AG04449 (cell line): ENCODE data around the gene MSRB1.

Source experiments
- CTCF ChIA-PET: fragments of 350-600 bp; formaldehyde crosslinking; extraction: SDS; loops from one replicate; lab custom pipeline; 2021; ENCODE audit warnings: antibody characterized with exemption; lab: Yijun Ruan, JAX
- POLR2A ChIA-PET: fragments of 400-600, 350-600 bp; formaldehyde crosslinking; extraction: SDS; loops from one replicate; lab custom pipeline; 2020; ENCODE audit warnings: antibody characterized with exemption, inconsistent platforms; lab: Yijun Ruan, JAX
- DNase-seq: peaks from one replicate; pipeline ENCODE4 v3.0.0-alpha.2; 2010; ENCODE audit warnings: low read depth, low spot score
- H3K4me3 ChIP-seq: 2 replicates; pipeline ENCODE4 v1.5.1; 2011; ENCODE audit warnings: low read depth, mild to moderate bottlenecking, control low read depth, low read length
- CTCF ChIP-seq: IDR thresholded peaks from one replicate; pipeline ENCODE4 v1.5.1; 2011; ENCODE audit warnings: mild to moderate bottlenecking, moderate library complexity, low read length, control low read depth, inconsistent platforms; ENCODE audit not compliant: insufficient read depth; ENCODE audit errors: missing control alignments

MSRB1 gene

DNA sequence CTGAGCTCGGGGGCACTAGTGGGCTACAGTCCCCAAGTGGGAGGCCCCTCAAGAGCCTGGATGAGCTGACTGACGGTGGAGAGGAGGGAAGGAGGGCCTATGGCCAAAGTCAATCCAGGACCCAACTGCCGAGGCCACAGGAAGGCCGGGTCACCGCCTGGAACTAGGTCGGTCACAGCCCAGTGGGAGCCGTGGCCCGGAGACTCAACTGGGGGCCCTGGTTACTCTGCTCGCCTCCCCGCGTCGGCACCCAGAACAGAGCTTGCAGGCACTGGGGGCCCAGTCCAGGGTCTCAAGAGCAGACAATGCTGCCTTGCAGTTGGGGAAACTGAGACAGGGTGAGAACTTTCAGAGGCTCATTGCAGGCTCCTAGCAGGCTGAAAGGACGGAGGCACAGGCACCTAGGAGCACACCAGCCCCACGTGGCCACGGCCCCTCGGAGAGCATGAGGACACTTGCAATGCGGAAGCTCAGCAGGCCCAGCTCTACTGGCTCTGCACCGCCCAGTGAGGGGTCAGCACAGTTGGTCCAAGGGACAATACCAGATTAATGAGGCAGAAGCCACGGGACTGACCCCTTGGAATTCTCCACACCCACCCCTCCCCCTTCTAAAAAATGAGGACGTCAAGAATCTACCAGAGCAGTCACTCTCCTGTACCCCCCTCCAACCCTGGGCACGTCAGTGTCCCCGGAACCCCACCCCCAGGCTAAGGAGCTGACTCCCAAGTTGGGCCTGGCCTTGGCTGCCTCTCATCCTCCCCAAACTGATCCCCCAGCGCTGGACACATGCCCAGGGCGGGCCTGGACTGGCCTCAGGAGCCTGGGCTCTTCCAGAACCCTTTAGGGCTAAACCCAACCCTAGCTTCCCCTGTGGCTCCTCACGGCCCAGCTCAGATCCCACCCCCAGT is 27.0 kb downstream of the MSRB1 start:
- H3K4me3 ChIP-seq = no peak overlapping the region
- DNase-seq = no peak
- ChIA-PET POLR2A (no interaction called here), CTCF (interaction anchor here (0.8 to 3.6 kb wide), 2 partner anchors 13 to 53 kb away, joined by 3 to 18 read pairs; no protein-coding TSS in a partner anchor)
- TF ChIP-seq CTCF = no peak

GRCh38 chr16:1914988-1915387 is 28.0 kb downstream of the MSRB1 start:
- ChIA-PET POLR2A (no interaction called here), CTCF (interaction anchor here (3.6 kb wide), 1 partner anchor 14 kb away, joined by 18 read pairs; no protein-coding TSS in a partner anchor)
- no peak overlapping the region for H3K4me3 ChIP-seq
- TF ChIP-seq CTCF = no peak
- DNase-seq = no peak

DNA sequence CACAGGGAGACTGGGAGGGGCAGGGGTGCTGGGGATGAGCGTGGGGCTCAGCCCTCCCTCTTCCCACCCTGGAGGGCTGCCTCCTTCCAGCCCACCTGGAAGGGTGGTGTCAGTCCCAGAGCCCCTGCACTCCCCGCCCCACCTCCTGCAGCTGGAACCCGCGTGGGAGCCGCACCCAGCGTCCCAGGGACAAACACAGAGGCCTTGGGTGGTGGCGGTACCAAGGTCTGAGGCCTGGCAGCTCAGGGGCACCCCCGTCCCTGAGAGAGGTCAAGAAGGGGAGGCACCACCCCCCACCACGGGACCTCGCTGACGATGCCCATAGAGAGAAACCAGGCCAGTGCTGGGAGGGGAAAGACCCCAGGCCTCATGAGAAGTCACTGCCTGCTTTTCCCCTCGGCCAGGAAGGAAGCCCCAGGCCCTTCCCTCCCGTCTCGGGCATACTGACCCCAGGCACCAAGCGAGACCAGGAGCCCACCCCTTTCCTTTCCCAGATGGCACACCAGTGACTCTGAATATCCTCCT is 28.9 kb downstream of the MSRB1 start:
- DNase-seq = no peak
- CTCF ChIA-PET = interaction anchor here (3.6 kb wide), 1 partner anchor 15 kb away, joined by 18 read pairs; no protein-coding TSS in a partner anchor
- H3K4me3 ChIP-seq = no peak overlapping the region
- POLR2A ChIA-PET = no interaction called here
- TF ChIP-seq CTCF = no peak

- no peak for TF ChIP-seq CTCF
- no peak for DNase-seq
- CTCF ChIA-PET = interaction anchor here (3.6 kb wide), 1 partner anchor 15 kb away, joined by 18 read pairs; no protein-coding TSS in a partner anchor
- POLR2A ChIA-PET = no interaction called here
- H3K4me3 ChIP-seq = no peak overlapping the region
These were observed 29.5 kb downstream of the MSRB1 start for GRCh38 chr16:1913327-1914083.

- DNase-seq = no peak
- CTCF ChIA-PET = interaction anchor here (1.4 kb wide), 2 partner anchors 11 to 18 kb away, joined by 3 read pairs; no protein-coding TSS in a partner anchor
- POLR2A ChIA-PET = no interaction called here
- TF ChIP-seq CTCF = no peak
- H3K4me3 ChIP-seq = no peak overlapping the region
These were observed 30.8 kb downstream of the MSRB1 start for GRCh38 chr16:1912215-1912543.
